Pancreas (tissue), 10 donors: Measurements from ENCODE around the gene DAGLB. TPM values are rescaled to one million over a fixed set of nuclear protein-coding genes. Genes with fewer than 3 reads are reported as not detected.
A peak's percentile ranks its signal among the peaks of the same experiment; 100 is the strongest.
"Not testable (repeated sequence)": the region's sequence is repeated elsewhere in the genome, so short reads cannot be mapped to it uniquely, and the experiment has no call there.

Source experiments
- ATAC-seq, 4 donors: fragments of 200-7000 bp; cut with Tn5 transposase; one replicate each; pipeline versions ENCODE4 v1.8.0 to v1.9.1; 2020; ENCODE audit warnings: mild to moderate bottlenecking in 4 of 4, moderate library complexity in 4 of 4
- DNase-seq, 6 donors: peaks; one replicate each; pipeline ENCODE4 v3.0.0-alpha.2; 2020
- FAIRE-seq: peaks from 2 replicates; lab custom pipeline; 2012; peaks lifted over from hg19 to GRCh38; lab: Jason Lieb, UNC
- H3K27ac ChIP-seq, 4 donors: fragments of 200-600 bp; sonication (generic); 1 replicate in 3 of 4; 2 replicates in 1 of 4; pipeline versions ENCODE4 v1.5.0 to v1.8.0; 2020
- H3K27me3 ChIP-seq, 4 donors: fragments of 200-600 bp; one replicate each; pipeline ENCODE4 v1.8.0; 2021
- H3K36me3 ChIP-seq, 3 donors: fragments of 200-600 bp; sonication (generic) in 1 of 3; one replicate each; pipeline versions ENCODE4 v1.5.0 to v1.8.0; 2020 to 2021
- H3K4me1 ChIP-seq, 3 donors: fragments of 200-600 bp; one replicate each; pipeline ENCODE4 v1.8.0; 2021
- H3K4me3 ChIP-seq, 4 donors: fragments of 200-600 bp; sonication (generic) in 2 of 4; one replicate each; pipeline versions ENCODE4 v1.5.0 to v1.8.0; 2020 to 2021
- H3K9me3 ChIP-seq, 4 donors: fragments of 200-600 bp; one replicate each; pipeline ENCODE4 v1.8.0; 2021
- WGBS, 2 donors: extraction: QIAGEN DNeasy Blood & Tissue Kit; methylation state at CpG; one replicate each; pipeline ENCODE4 v1.1.7; 2013; 5-methylcytosine and 5-hydroxymethylcytosine counted together
- intact Hi-C, 3 donors: fragments of 100-400 bp; cut with DNase I; formaldehyde crosslinking; loops; one replicate each; pipeline versions ENCODE4 v1.11.1 to v1.14.2; 2022
- polyA plus RNA-seq, 2 donors: library from polyadenylated mRNA; stranded (reverse); fragments of 200-250 nt; gene quantifications; one replicate each; pipeline ENCODE4 v1.2.3, GENCODE V29; 2013
- total RNA-seq, 6 donors: library from RNA; stranded (reverse); fragmentation: NEBNext Ultra II Directional in 4 of 6; extraction: Animal tissue kit (Norgen Biotek cat#: 25700) in 4 of 6; gene quantifications; one replicate each; pipeline versions ENCODE4 v1.2.1 to v1.2.4, GENCODE V29; 2021 to 2023
- TF ChIP-seq, protein P1 (sequence below), 4 donors: fragments of 200-600 bp; sonication (generic) in 3 of 4; IDR thresholded peaks; one replicate each; pipeline versions ENCODE4 v1.5.0 to v1.8.0; 2021; ENCODE audit warnings: antibody characterized with exemption in 4 of 4
- donor health status: healthy with polysubstance abuse.
- donor health status: DM: no; HTN: no; CAD: no; lungs with moderate emphysema.
- donor health status: DM: no; HTN: no; CAD: no.
- donor health status: control.
- donor health status: control.
- donor health status: Bipolar disorder and iron deficiency.
- donor health status: DM: yes; HTN: yes; CAD: no.
- donor health status: DM: no; HTN: no; CAD: no.
- donor health status: DM: no; HTN: no; CAD: no.
- donor health status: DM: yes; HTN: yes; CAD: no.

Gene DAGLB
- total and polyA plus RNA-seq, 8 donors, result 7.8 to 16.7 (median 10.1) TPM

GRCh38 chr7:6460303-6460702 lies 12.5 kb upstream of the DAGLB start:
- H3K4me3 ChIP-seq, result no peak overlapping the region
- H3K27me3 ChIP-seq, result no peaks in the 10 kb centered on the region
- no peaks in the 10 kb centered on the region for H3K9me3 ChIP-seq
- TF ChIP-seq, protein P1, sequence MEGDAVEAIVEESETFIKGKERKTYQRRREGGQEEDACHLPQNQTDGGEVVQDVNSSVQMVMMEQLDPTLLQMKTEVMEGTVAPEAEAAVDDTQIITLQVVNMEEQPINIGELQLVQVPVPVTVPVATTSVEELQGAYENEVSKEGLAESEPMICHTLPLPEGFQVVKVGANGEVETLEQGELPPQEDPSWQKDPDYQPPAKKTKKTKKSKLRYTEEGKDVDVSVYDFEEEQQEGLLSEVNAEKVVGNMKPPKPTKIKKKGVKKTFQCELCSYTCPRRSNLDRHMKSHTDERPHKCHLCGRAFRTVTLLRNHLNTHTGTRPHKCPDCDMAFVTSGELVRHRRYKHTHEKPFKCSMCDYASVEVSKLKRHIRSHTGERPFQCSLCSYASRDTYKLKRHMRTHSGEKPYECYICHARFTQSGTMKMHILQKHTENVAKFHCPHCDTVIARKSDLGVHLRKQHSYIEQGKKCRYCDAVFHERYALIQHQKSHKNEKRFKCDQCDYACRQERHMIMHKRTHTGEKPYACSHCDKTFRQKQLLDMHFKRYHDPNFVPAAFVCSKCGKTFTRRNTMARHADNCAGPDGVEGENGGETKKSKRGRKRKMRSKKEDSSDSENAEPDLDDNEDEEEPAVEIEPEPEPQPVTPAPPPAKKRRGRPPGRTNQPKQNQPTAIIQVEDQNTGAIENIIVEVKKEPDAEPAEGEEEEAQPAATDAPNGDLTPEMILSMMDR (IDR thresholded peaks at IDR 0.05), result no peak
- peak overlapping the region in 2 of 4 donors; percentile 44 to 62 for H3K27ac ChIP-seq
- peaks cover 0 to 11% (median 7%) of the 10 kb centered on the region in 3 donors for H3K4me1 ChIP-seq
- peak; percentile 80 to 91 (median 88) for ATAC-seq
- intact Hi-C loops, result no loop called here
- peak in 4 of 6 donors; percentile 54 to 76 (median 67) for DNase-seq
- H3K36me3 ChIP-seq, result peaks cover 4 to 27% (median 10%) of the 10 kb centered on the region in 3 donors
- no peak for FAIRE-seq
- 29 to 33% methylated on average over 6 of the region's 6 CpGs for WGBS, 2 donors

GRCh38 chr7:6458676-6459075 lies 10.9 kb upstream of the DAGLB start:
- H3K4me3 ChIP-seq, H3K9me3 ChIP-seq, DNase-seq, FAIRE-seq, H3K27me3 ChIP-seq, H3K27ac ChIP-seq, intact Hi-C loops, ATAC-seq: not testable (repeated sequence)
- Histone ChIP-seq H3K4me1 (peaks cover 0 to 11% (median 7%) of the 10 kb centered on the region in 3 donors), H3K36me3 (peaks cover 4 to 21% (median 10%) of the 10 kb centered on the region in 3 donors)
- whole genome bisulfite sequencing, 2 donors, result 79 to 87% methylated on average over 3 of the region's 3 CpGs

GRCh38 chr7:6453734-6454133 lies 6.0 kb upstream of the DAGLB start:
- peak in 1 of 6 donors; percentile 17 for DNase-seq
- intact Hi-C loops, result no loop called here
- Histone ChIP-seq H3K4me3 (no peak overlapping the region), H3K27me3 (no peaks in the 10 kb centered on the region), H3K9me3 (no peaks in the 10 kb centered on the region), H3K4me1 (peaks cover 0 to 3% (median 0%) of the 10 kb centered on the region in 3 donors), H3K36me3 (no peaks in the 10 kb centered on the region), H3K27ac (no peak overlapping the region)
- WGBS, 2 donors, result 73 to 78% methylated on average over 4 of the region's 4 CpGs
- no peak for FAIRE-seq
- ATAC-seq, result no peak
- TF ChIP-seq, protein P1 (IDR thresholded peaks at IDR 0.05), result no peak

GRCh38 chr7:6451224-6451705 lies 3.5 kb upstream of the DAGLB start:
- H3K27me3 ChIP-seq, result no peaks in the 10 kb centered on the region
- WGBS, 2 donors, result 46 to 49% methylated on average over 6 of the region's 6 CpGs
- DNase-seq (no peak), FAIRE-seq (no peak), ATAC-seq (no peak)
- no peak overlapping the region for H3K4me3 ChIP-seq
- no peaks in the 10 kb centered on the region for H3K9me3 ChIP-seq
- no peaks in the 10 kb centered on the region for H3K36me3 ChIP-seq
- H3K4me1 ChIP-seq, result peaks cover 0 to 3% (median 0%) of the 10 kb centered on the region in 3 donors
- no peak overlapping the region for H3K27ac ChIP-seq
- intact Hi-C loops, result no loop called here
- TF ChIP-seq, protein P1 (IDR thresholded peaks at IDR 0.05), result no peak

- intact Hi-C loops, H3K36me3 ChIP-seq, FAIRE-seq, H3K4me1 ChIP-seq, H3K9me3 ChIP-seq, H3K27me3 ChIP-seq, ATAC-seq, H3K4me3 ChIP-seq, H3K27ac ChIP-seq: not testable (repeated sequence)
- DNase-seq, result peak in 1 of 6 donors; percentile 45
- 52 to 58% methylated on average over 8 to 10 of the region's 10 CpGs for WGBS, 2 donors
These were observed 2.8 kb upstream of the DAGLB start for GRCh38 chr7:6450591-6450990.

DNA sequence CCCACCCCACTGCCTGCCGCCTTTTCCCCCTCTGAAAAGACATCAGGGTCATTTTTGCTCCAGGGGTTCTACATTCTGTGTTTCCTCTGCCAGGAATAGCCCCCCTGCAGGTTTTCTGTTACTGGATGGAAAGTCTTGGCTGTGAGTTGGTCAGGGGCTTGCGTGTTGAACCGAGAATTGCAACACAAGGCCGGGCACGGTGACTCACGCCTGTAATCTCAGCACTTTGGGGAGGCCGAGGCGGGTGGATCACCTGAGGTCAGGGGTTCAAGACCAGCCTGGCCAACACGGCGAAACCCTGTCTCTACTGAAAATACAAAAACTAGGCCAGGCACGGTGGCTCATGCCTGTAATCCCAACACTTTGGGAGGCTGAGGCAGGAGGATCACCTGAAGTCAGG lies 2.1 kb upstream of the DAGLB start:
- FAIRE-seq, result not testable (repeated sequence)
- DNase-seq, result peak in 3 of 6 donors; percentile 27 to 57 (median 36)

More for the DNA sequence above, 2.1 kb upstream of the DAGLB start:
- H3K4me1 ChIP-seq, H3K27me3 ChIP-seq, ATAC-seq, H3K4me3 ChIP-seq, intact Hi-C loops, H3K36me3 ChIP-seq, H3K27ac ChIP-seq, H3K9me3 ChIP-seq: not testable (repeated sequence)
- WGBS, 2 donors, result 41 to 47% methylated on average over 7 to 11 of the region's 11 CpGs
